ENCODE data around the gene PRRT1.

Gene PRRT1

DNA sequence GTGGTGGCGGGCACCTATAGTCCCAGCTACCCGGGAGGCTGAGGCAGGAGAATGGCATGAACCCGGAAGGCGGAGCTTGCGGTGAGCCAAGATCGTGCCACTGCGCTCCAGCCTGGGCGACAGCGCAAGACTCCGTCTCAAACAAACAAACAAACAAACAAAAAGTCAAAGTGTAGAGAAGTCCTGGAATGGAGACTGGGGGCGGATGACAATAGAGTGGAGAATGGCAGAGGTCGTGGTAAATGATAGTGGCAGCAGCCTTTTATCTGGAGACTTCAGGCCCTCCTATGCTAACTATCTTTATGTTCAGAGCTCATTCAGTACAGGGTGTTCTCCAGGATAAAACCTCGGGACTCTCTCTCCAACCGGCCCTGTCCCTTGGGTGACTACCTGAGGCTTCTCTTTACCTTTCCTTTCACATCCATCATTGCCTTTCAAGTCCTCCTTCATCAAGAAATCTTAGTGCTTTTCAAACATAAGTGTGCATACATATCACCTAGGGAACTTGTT is 20.2 kb downstream of the PRRT1 start:
- ATAC-seq (ENCODE audit: low read depth): no peak

DNA sequence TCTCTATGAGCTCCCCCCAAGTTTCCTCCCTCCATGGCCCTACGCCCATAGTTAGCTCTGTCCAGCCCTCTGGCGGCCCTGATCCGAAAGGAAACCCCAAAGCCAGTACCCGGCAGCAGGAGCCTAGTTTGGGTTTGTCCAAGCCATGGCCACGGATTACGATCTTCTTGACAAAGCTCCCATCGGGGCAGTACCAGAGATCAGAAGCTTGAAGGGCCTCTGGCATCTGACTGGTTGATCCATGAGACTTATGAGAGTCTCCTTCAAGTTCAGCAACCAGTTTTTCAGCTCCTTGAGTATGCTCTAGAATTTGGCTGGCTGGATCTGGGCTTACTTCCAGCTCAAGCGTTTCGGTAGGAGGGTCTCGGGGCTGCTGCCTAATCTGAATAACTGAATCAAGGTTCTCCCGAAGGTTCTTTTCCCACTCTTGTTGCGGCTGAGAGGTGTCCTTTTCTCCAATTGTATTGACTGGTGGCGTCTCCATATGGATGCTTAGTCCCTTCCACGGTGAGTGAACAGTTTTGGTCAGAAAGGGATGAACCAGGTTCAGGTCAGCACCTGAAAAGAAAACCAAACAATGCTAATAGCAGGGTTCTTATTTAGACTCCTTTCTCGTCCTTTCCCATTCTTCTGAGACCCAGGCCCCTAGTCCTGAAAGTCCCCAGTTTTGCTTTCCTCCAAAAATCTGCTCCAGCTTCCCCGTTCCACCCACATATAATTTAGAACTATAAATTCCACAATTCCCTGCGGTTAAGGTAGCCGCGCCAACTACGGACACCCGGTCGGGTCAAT is 22.2 kb downstream of the PRRT1 start:
- ATAC-seq (ENCODE audit: low read depth) (peak; percentile 2; the same call in 2 of the 3 replicates), DNase-seq (ENCODE audit: low spot score) (no peak)
- peaks cover 21% of the 10 kb centered on the region for H3K36me3 ChIP-seq (ENCODE audit: low read depth)
- TF ChIP-seq, protein P1, sequence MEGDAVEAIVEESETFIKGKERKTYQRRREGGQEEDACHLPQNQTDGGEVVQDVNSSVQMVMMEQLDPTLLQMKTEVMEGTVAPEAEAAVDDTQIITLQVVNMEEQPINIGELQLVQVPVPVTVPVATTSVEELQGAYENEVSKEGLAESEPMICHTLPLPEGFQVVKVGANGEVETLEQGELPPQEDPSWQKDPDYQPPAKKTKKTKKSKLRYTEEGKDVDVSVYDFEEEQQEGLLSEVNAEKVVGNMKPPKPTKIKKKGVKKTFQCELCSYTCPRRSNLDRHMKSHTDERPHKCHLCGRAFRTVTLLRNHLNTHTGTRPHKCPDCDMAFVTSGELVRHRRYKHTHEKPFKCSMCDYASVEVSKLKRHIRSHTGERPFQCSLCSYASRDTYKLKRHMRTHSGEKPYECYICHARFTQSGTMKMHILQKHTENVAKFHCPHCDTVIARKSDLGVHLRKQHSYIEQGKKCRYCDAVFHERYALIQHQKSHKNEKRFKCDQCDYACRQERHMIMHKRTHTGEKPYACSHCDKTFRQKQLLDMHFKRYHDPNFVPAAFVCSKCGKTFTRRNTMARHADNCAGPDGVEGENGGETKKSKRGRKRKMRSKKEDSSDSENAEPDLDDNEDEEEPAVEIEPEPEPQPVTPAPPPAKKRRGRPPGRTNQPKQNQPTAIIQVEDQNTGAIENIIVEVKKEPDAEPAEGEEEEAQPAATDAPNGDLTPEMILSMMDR (IDR thresholded peaks at IDR 0.05; ENCODE audit: poor library complexity, severe bottlenecking): no peak
- H3K9me3 ChIP-seq (ENCODE audit: severe bottlenecking): no peaks in the 10 kb centered on the region
- peak overlapping the region; percentile 25 for H3K27ac ChIP-seq (ENCODE audit: poor library complexity, severe bottlenecking)
- H3K4me1 ChIP-seq (ENCODE audit: insufficient read depth, poor library complexity, severe bottlenecking): no peaks in the 10 kb centered on the region
- no peaks in the 10 kb centered on the region for H3K27me3 ChIP-seq (ENCODE audit: insufficient read depth, poor library complexity, severe bottlenecking)
- H3K4me3 ChIP-seq (ENCODE audit: severe bottlenecking): peak overlapping the region; percentile 66

More for the DNA sequence above, 20.2 kb downstream of the PRRT1 start:
- H3K27ac ChIP-seq (ENCODE audit: poor library complexity, severe bottlenecking): no peak overlapping the region
- no peaks in the 10 kb centered on the region for H3K27me3 ChIP-seq (ENCODE audit: insufficient read depth, poor library complexity, severe bottlenecking)
- H3K36me3 ChIP-seq (ENCODE audit: low read depth): peaks cover 5% of the 10 kb centered on the region
- H3K4me1 ChIP-seq (ENCODE audit: insufficient read depth, poor library complexity, severe bottlenecking): no peaks in the 10 kb centered on the region
- H3K4me3 ChIP-seq (ENCODE audit: severe bottlenecking): no peak overlapping the region
- no peaks in the 10 kb centered on the region for H3K9me3 ChIP-seq (ENCODE audit: severe bottlenecking)
- TF ChIP-seq, protein P1 (IDR thresholded peaks at IDR 0.05; ENCODE audit: poor library complexity, severe bottlenecking): no peak
- DNase-seq (ENCODE audit: low spot score): no peak

DNA sequence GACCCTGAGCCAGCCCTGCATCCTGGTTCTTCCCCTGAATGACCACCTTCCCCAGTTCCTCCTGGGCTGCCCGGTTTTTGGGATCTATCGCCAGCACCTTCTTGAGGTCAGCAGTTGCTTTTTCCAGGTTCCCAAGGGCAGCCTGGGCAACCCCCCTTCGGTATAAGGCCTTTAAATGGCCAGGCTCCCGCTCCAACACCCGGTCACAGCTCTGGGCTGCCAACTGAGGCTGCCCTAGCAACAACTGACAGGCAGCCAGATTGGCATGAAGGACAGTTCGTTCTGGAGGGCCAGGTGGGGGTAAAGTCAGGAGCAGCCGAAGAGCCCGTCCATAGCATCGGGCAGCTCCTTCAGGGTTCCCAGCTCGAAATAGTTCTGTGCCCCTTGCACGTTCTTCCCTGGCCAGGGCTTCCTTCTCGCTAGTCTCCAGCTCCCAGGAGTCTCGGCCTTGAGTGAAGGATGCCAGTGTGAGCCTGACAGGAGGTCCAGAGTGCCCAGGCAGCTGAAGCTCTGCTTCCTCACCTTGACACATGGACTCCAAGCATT is 22.9 kb downstream of the PRRT1 start:
- Histone ChIP-seq H3K9me3 (ENCODE audit: severe bottlenecking) (no peaks in the 10 kb centered on the region), H3K4me1 (ENCODE audit: insufficient read depth, poor library complexity, severe bottlenecking) (no peaks in the 10 kb centered on the region), H3K27me3 (ENCODE audit: insufficient read depth, poor library complexity, severe bottlenecking) (no peaks in the 10 kb centered on the region), H3K36me3 (ENCODE audit: low read depth) (peaks cover 28% of the 10 kb centered on the region), H3K4me3 (ENCODE audit: severe bottlenecking) (no peak overlapping the region), H3K27ac (ENCODE audit: poor library complexity, severe bottlenecking) (peak overlapping the region; percentile 25)
- ATAC-seq (ENCODE audit: low read depth) (no peak), DNase-seq (ENCODE audit: low spot score) (no peak)
- TF ChIP-seq, protein P1 (IDR thresholded peaks at IDR 0.05; ENCODE audit: poor library complexity, severe bottlenecking): no peak

DNA sequence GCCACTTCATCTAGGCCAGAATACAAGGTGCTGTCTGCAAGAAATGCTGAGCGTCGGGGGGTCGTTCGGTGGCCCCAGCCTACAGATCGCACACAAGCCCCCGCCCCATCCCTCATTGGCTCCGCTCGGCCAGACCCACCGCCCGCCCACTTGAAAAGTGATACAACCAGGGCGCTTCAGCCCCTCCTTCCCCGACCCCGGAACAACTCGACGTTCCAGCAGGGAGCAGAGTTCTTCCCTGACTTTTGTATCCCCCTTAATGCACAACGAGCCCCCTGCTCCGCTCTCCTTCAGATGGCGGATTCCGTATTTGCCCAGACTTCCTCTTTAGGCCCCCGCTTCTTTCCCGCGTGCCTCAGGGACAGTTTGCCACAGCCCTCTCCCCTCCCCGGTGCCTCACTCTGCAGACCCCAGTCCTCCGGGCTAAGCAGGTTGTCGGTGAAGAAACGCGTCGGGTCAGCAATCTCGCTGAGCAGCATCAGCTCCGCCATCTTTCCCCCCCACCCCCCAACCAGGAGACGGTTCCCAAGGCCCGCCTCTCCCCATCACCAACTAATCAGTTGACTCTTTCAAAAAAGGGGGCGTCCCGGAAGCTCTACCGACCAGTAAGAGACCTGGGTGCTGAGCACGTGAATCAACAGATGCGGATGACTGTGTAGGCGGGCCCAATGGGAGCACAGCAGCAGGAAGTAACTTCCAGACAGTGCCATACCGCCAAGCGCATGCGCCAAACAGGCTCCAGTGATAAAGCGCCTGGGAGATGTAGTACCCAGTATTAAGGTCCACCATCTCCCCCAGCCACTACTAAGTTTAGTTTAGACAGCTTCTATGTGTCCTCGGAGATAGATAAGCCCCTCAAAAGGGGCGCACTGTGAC is 23.8 kb downstream of the PRRT1 start, which contains the start of gene ATF6B:
Gene ATF6B (minus strand): TSS at position 530 of the 876 bp plus-strand sequence. CDS start 39 bp downstream, at position 491.
- peak within 1 kb of the TSS; percentile 30 for H3K27ac ChIP-seq (ENCODE audit: poor library complexity, severe bottlenecking)
- DNase-seq (ENCODE audit: low spot score) (peak; percentile 99), ATAC-seq (ENCODE audit: low read depth) (peak; percentile 95)
- H3K36me3 ChIP-seq (ENCODE audit: low read depth): peaks cover 29% of the 10 kb centered on the region
- TF ChIP-seq, protein P1 (IDR thresholded peaks at IDR 0.05; ENCODE audit: poor library complexity, severe bottlenecking): no peak
- H3K4me1 ChIP-seq (ENCODE audit: insufficient read depth, poor library complexity, severe bottlenecking): no peaks in the 10 kb centered on the region
- no peaks in the 10 kb centered on the region for H3K27me3 ChIP-seq (ENCODE audit: insufficient read depth, poor library complexity, severe bottlenecking)
- peak within 1 kb of the TSS; percentile 78 for H3K4me3 ChIP-seq (ENCODE audit: severe bottlenecking)
- H3K9me3 ChIP-seq (ENCODE audit: severe bottlenecking): no peaks in the 10 kb centered on the region
